ENCODE measurements around the gene WNK1.

WNK1 gene

DNA sequence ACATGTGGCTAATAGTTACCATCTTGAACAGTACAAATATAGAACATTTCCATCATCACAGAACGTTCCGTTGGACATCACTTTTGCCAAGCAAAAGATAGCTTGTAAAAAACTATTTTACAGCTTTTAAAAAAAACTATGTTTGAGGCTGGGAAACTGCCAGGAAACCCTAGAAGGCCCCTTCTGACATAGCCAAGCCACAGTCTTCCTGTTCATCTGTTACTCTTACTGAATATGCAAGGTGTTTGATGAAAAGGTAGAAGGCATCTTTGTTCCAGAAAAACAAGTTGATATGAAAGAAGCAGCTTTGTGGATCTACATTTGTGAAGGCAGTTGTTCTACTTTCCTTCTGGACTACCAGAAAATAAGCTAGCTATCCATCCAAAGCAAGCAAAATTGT is 23.6 kb upstream of the WNK1 start:
- TF ChIP-seq YY2 (tag by site-specific recombination; IDR thresholded peaks at IDR 0.05) (no peak), ZNF837 (tag by site-specific recombination; IDR thresholded peaks at IDR 0.05) (no peak), ZNF132 (tag by site-specific recombination; IDR thresholded peaks at IDR 0.05; ENCODE audit: borderline replicate concordance) (no peak), ATF2 (tag by site-specific recombination; IDR thresholded peaks at IDR 0.05; ENCODE audit: low read depth) (no peak), ZNF548 (tag by site-specific recombination; IDR thresholded peaks at IDR 0.05) (no peak), ZNF175 (tag by site-specific recombination; IDR thresholded peaks at IDR 0.05) (no peak)
- TF ChIP-seq, protein P1, sequence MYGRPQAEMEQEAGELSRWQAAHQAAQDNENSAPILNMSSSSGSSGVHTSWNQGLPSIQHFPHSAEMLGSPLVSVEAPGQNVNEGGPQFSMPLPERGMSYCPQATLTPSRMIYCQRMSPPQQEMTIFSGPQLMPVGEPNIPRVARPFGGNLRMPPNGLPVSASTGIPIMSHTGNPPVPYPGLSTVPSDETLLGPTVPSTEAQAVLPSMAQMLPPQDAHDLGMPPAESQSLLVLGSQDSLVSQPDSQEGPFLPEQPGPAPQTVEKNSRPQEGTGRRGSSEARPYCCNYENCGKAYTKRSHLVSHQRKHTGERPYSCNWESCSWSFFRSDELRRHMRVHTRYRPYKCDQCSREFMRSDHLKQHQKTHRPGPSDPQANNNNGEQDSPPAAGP (tag by site-specific recombination; IDR thresholded peaks at IDR 0.05): no peak
- POLR2A ChIA-PET: no interaction called here
- Histone ChIP-seq H3K4me3 (ENCODE audit: low read depth, low read length) (no peak overlapping the region), H3K27ac (ENCODE audit: extremely low read depth, low read depth, low read length) (no peak overlapping the region), H3K9me3 (ENCODE audit: control insufficient read depth, insufficient read depth, low read depth, low read length) (no peaks in the 10 kb centered on the region), H3K4me1 (ENCODE audit: control insufficient read depth, insufficient read depth, low read length) (no peaks in the 10 kb centered on the region), H3K36me3 (ENCODE audit: control insufficient read depth in 2 of 2, insufficient read depth in 1 of 2, low read length in 2 of 2) (no peaks in the 10 kb centered on the region)
- CTCF ChIA-PET: interaction anchor here (0.6 to 2.4 kb wide), 2 partner anchors 23 to 1157 kb away, joined by 3 to 11 read pairs; no protein-coding TSS in a partner anchor

DNA sequence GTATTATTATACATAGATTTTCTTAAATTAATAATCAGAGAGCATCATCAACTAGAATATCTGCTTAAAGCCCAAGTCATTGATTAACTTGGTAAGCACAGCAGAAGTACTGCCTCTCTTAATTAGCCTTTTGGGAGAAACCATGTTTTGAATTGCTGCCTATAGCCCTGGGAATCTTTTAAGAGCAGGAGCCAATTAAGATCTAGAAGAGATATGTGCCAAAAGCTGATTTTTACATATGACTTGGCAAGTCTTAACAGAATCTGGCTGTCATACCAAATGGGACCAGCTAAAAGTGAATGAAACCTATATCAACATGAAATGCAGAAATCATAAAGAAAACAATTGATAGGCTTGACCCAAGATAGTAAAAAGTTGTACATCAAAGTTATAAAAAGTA is 23.2 kb upstream of the WNK1 start:
- ChIA-PET CTCF (interaction anchor here (0.6 to 2.4 kb wide), 3 partner anchors 22 to 1157 kb away, joined by 3 to 11 read pairs (median 3); no protein-coding TSS in a partner anchor), POLR2A (no interaction called here)
- Histone ChIP-seq H3K9me3 (ENCODE audit: control insufficient read depth, insufficient read depth, low read depth, low read length) (no peaks in the 10 kb centered on the region), H3K4me1 (ENCODE audit: control insufficient read depth, insufficient read depth, low read length) (no peaks in the 10 kb centered on the region), H3K4me3 (ENCODE audit: low read depth, low read length) (no peak overlapping the region), H3K27ac (ENCODE audit: extremely low read depth, low read depth, low read length) (no peak overlapping the region), H3K36me3 (ENCODE audit: control insufficient read depth in 2 of 2, insufficient read depth in 1 of 2, low read length in 2 of 2) (no peaks in the 10 kb centered on the region)
- TF ChIP-seq ZNF76 (tag by site-specific recombination; IDR thresholded peaks at IDR 0.05; ENCODE audit: borderline replicate concordance, low read depth): no peak
- TF ChIP-seq PRDM2 (tag by site-specific recombination; IDR thresholded peaks at IDR 0.05; ENCODE audit: borderline replicate concordance): no peak
- TF ChIP-seq, protein P2, sequence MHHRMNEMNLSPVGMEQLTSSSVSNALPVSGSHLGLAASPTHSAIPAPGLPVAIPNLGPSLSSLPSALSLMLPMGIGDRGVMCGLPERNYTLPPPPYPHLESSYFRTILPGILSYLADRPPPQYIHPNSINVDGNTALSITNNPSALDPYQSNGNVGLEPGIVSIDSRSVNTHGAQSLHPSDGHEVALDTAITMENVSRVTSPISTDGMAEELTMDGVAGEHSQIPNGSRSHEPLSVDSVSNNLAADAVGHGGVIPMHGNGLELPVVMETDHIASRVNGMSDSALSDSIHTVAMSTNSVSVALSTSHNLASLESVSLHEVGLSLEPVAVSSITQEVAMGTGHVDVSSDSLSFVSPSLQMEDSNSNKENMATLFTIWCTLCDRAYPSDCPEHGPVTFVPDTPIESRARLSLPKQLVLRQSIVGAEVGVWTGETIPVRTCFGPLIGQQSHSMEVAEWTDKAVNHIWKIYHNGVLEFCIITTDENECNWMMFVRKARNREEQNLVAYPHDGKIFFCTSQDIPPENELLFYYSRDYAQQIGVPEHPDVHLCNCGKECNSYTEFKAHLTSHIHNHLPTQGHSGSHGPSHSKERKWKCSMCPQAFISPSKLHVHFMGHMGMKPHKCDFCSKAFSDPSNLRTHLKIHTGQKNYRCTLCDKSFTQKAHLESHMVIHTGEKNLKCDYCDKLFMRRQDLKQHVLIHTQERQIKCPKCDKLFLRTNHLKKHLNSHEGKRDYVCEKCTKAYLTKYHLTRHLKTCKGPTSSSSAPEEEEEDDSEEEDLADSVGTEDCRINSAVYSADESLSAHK (tag by site-specific recombination; IDR thresholded peaks at IDR 0.05): no peak
- no peak for TF ChIP-seq YY2 (tag by site-specific recombination; IDR thresholded peaks at IDR 0.05)

Data from HEK293 (cell line).